NB4 (cell line): ENCODE results near the gene STUM.

Source experiments
- DNase-seq: peaks from one replicate; pipeline ENCODE4 v3.0.0; 2010; ENCODE audit warnings: low read depth
- H3K4me3 ChIP-seq: one replicate; pipeline ENCODE4 v1.5.1; 2011; ENCODE audit warnings: mild to moderate bottlenecking, low read depth, low read length, moderate library complexity
- MAX ChIP-seq: IDR thresholded peaks from 2 replicates; pipeline ENCODE4 v1.6.1; 2011; ENCODE audit warnings: low read depth, low read length
- MYC ChIP-seq: IDR thresholded peaks from 2 replicates; pipeline ENCODE4 v1.6.1; 2011; ENCODE audit warnings: low read depth, low read length
- POLR2A ChIP-seq: IDR thresholded peaks from 2 replicates; pipeline ENCODE4 v1.6.1; 2011; ENCODE audit warnings: mild to moderate bottlenecking; ENCODE audit not compliant: insufficient read length; ENCODE audit errors: extremely low read depth
- TF ChIP-seq, protein P1 (sequence below): IDR thresholded peaks from one replicate; pipeline ENCODE4 v1.5.1; 2012; ENCODE audit warnings: low read depth, low read length

The STUM gene

GRCh38 chr1:226628612-226629155, 80.1 kb downstream of the STUM start:
- no peak overlapping the region for H3K4me3 ChIP-seq
- no peak for TF ChIP-seq MAX
- no peak for TF ChIP-seq MYC
- no peak for TF ChIP-seq POLR2A
- TF ChIP-seq, protein P1, sequence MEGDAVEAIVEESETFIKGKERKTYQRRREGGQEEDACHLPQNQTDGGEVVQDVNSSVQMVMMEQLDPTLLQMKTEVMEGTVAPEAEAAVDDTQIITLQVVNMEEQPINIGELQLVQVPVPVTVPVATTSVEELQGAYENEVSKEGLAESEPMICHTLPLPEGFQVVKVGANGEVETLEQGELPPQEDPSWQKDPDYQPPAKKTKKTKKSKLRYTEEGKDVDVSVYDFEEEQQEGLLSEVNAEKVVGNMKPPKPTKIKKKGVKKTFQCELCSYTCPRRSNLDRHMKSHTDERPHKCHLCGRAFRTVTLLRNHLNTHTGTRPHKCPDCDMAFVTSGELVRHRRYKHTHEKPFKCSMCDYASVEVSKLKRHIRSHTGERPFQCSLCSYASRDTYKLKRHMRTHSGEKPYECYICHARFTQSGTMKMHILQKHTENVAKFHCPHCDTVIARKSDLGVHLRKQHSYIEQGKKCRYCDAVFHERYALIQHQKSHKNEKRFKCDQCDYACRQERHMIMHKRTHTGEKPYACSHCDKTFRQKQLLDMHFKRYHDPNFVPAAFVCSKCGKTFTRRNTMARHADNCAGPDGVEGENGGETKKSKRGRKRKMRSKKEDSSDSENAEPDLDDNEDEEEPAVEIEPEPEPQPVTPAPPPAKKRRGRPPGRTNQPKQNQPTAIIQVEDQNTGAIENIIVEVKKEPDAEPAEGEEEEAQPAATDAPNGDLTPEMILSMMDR = no peak
- no peak for DNase-seq

DNA sequence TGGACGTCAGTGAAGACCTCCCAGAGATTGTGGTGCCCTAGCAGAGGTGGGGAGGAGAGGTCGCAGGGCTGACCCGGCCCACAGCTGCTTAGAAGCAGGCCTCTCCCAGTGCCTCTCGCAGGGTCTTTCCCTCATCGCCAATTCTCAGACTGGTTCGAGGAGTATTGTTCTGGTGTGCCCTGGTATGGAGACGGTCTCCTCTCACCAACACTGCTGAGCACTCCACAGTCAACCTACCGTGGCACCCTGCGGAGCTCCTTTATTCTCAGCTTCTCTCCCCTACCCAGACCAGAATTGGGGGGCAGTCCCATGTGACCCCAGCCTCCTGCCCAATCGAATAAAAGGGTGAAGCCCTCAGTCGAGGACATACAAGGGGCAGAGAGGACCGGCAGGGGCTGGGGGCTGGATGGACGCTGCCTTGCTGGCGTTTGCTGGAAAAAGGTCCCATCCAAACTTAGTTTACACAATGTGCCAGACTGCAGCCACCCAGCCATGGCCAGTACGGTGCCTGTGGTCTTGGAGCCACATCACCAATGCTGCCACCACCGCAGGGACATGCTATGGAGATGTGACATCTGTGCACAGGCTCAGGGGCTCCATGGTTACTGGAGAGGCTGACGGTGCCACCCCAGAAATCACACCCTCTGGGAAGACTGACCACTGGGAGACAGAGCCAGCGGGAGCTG, 80.8 kb downstream of the STUM start:
- no peak for DNase-seq
- H3K4me3 ChIP-seq = no peak overlapping the region
- TF ChIP-seq POLR2A = no peak
- no peak for TF ChIP-seq MAX
- TF ChIP-seq, protein P1 = no peak
- no peak for TF ChIP-seq MYC

- H3K4me3 ChIP-seq = no peak overlapping the region
- no peak for DNase-seq
- TF ChIP-seq MYC = no peak
- TF ChIP-seq, protein P1 = no peak
These were observed 81.5 kb downstream of the STUM start for GRCh38 chr1:226629896-226630550.

- TF ChIP-seq MYC (no peak), POLR2A (no peak), MAX (no peak)
- TF ChIP-seq, protein P1 = no peak
- DNase-seq = no peak
- no peak overlapping the region for H3K4me3 ChIP-seq
These were observed 82.0 kb downstream of the STUM start for GRCh38 chr1:226630592-226630991.

GRCh38 chr1:226631229-226632000, 82.9 kb downstream of the STUM start:
- TF ChIP-seq MAX = no peak
- TF ChIP-seq POLR2A = no peak
- TF ChIP-seq MYC = no peak
- TF ChIP-seq, protein P1 = no peak
- no peak for DNase-seq
- H3K4me3 ChIP-seq = no peak overlapping the region
